Neural cell (in vitro differentiated cells): ENCODE measurements around the gene ANKRD33B.

Experiments
- MXI1 ChIP-seq: fragments of 450-650 bp; conservative IDR thresholded peaks from 2 replicates; pipeline ENCODE4 v1.6.1; 2014; ENCODE audit warnings: antibody characterized with exemption, mild to moderate bottlenecking; ENCODE audit not compliant: poor library complexity, severe bottlenecking
- POLR2AphosphoS5 ChIP-seq: IDR thresholded peaks from 2 replicates; pipeline ENCODE4 v1.6.1; 2012
- RAD21 ChIP-seq: fragments of 450-650 bp; conservative IDR thresholded peaks from 2 replicates; pipeline ENCODE4 v1.6.1; 2014; ENCODE audit warnings: antibody characterized with exemption, mild to moderate bottlenecking, moderate library complexity
- SMC3 ChIP-seq: fragments of 450-650 bp; conservative IDR thresholded peaks from 2 replicates; pipeline ENCODE4 v1.6.1; 2014; ENCODE audit warnings: antibody characterized with exemption, mild to moderate bottlenecking, moderate library complexity; ENCODE audit not compliant: poor library complexity
- TF ChIP-seq, protein P1 (sequence below): fragments of 450-650 bp; IDR thresholded peaks from 2 replicates; pipeline ENCODE4 v1.5.1; 2014; ENCODE audit warnings: antibody characterized with exemption, mild to moderate bottlenecking, moderate library complexity; ENCODE audit not compliant: poor library complexity, severe bottlenecking
- TF ChIP-seq, protein P2 (sequence below): IDR thresholded peaks from 2 replicates; pipeline ENCODE4 v1.6.1; 2012; ENCODE audit warnings: borderline replicate concordance

DNA sequence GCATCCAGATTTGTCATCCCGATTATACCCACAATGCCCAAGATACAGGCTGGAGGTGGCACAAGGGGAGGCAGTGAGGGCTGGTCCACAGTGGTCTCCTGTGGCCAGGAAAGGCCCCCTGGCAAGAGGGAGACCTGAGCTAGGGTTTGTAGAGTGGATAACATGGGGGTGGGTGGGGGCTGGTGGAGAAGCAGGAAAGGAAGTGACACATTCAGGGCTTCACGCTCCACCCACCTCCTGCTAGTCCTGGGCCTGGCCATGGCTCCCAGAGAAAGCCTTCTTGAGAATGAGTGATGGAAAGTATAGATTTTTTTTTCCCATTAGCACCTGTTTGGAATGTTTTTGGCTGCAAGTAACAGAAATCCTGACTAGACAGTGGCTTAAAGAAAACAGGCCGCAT lies 81.3 kb downstream of the ANKRD33B start:
- TF ChIP-seq POLR2AphosphoS5 (no peak), SMC3 (no peak), RAD21 (no peak), MXI1 (no peak)
- TF ChIP-seq, protein P1, sequence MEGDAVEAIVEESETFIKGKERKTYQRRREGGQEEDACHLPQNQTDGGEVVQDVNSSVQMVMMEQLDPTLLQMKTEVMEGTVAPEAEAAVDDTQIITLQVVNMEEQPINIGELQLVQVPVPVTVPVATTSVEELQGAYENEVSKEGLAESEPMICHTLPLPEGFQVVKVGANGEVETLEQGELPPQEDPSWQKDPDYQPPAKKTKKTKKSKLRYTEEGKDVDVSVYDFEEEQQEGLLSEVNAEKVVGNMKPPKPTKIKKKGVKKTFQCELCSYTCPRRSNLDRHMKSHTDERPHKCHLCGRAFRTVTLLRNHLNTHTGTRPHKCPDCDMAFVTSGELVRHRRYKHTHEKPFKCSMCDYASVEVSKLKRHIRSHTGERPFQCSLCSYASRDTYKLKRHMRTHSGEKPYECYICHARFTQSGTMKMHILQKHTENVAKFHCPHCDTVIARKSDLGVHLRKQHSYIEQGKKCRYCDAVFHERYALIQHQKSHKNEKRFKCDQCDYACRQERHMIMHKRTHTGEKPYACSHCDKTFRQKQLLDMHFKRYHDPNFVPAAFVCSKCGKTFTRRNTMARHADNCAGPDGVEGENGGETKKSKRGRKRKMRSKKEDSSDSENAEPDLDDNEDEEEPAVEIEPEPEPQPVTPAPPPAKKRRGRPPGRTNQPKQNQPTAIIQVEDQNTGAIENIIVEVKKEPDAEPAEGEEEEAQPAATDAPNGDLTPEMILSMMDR: no peak
- TF ChIP-seq, protein P2, sequence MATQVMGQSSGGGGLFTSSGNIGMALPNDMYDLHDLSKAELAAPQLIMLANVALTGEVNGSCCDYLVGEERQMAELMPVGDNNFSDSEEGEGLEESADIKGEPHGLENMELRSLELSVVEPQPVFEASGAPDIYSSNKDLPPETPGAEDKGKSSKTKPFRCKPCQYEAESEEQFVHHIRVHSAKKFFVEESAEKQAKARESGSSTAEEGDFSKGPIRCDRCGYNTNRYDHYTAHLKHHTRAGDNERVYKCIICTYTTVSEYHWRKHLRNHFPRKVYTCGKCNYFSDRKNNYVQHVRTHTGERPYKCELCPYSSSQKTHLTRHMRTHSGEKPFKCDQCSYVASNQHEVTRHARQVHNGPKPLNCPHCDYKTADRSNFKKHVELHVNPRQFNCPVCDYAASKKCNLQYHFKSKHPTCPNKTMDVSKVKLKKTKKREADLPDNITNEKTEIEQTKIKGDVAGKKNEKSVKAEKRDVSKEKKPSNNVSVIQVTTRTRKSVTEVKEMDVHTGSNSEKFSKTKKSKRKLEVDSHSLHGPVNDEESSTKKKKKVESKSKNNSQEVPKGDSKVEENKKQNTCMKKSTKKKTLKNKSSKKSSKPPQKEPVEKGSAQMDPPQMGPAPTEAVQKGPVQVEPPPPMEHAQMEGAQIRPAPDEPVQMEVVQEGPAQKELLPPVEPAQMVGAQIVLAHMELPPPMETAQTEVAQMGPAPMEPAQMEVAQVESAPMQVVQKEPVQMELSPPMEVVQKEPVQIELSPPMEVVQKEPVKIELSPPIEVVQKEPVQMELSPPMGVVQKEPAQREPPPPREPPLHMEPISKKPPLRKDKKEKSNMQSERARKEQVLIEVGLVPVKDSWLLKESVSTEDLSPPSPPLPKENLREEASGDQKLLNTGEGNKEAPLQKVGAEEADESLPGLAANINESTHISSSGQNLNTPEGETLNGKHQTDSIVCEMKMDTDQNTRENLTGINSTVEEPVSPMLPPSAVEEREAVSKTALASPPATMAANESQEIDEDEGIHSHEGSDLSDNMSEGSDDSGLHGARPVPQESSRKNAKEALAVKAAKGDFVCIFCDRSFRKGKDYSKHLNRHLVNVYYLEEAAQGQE: no peak
